Natural killer cell (primary cell): ENCODE measurements around the gene RPL29. TPM values are rescaled to one million over a fixed set of nuclear protein-coding genes. Genes with fewer than 3 reads are reported as not detected.

Source experiments
- ATAC-seq, 3 donors: fragments of 150-1000 bp in 2 of 3; fragments of 200-7000 bp in 1 of 3; cut with Tn5 transposase; 1 replicate in 1 of 3; 2 replicates in 2 of 3; pipeline ENCODE4 v1.10.0; 2021; ENCODE audit warnings: mild to moderate bottlenecking in 2 of 3, moderate library complexity in 2 of 3
- DNase-seq, 2 donors: peaks; one replicate each; pipeline versions ENCODE4 v3.0.0 to v3.0.0-alpha.2; 2013 to 2021; ENCODE audit warnings: mixed read lengths in 1 of 2
- H3K27ac ChIP-seq: one replicate; pipeline ENCODE4 v1.5.1; 2013; ENCODE audit warnings: mild to moderate bottlenecking, low read length
- H3K27me3 ChIP-seq: one replicate; pipeline ENCODE4 v1.6.1; 2013; ENCODE audit warnings: low read length; ENCODE audit not compliant: control insufficient read depth, insufficient read depth
- H3K36me3 ChIP-seq: one replicate; pipeline ENCODE4 v1.6.1; 2013; ENCODE audit warnings: low read length; ENCODE audit not compliant: control insufficient read depth, insufficient read depth
- H3K4me1 ChIP-seq: one replicate; pipeline ENCODE4 v1.6.1; 2013; ENCODE audit warnings: low read length; ENCODE audit not compliant: control insufficient read depth, insufficient read depth
- H3K4me3 ChIP-seq: one replicate; pipeline ENCODE4 v1.5.1; 2013; ENCODE audit warnings: low read length
- H3K9me3 ChIP-seq: one replicate; pipeline ENCODE4 v1.6.1; 2013; ENCODE audit warnings: low read length; ENCODE audit not compliant: control insufficient read depth, insufficient read depth
- H3K27ac Mint-ChIP-seq, 2 donors: one replicate each; pipeline ENCODE4 v1.8.0; 2022; ENCODE audit warnings: mild to moderate bottlenecking in 2 of 2, mixed read lengths in 2 of 2, moderate library complexity in 1 of 2
- H3K27me3 Mint-ChIP-seq, 2 donors: one replicate each; pipeline ENCODE4 v1.8.0; 2022; ENCODE audit warnings: low read depth in 2 of 2, mixed read lengths in 2 of 2
- H3K36me3 Mint-ChIP-seq: one replicate; pipeline ENCODE4 v1.8.0; 2022; ENCODE audit warnings: mixed read lengths
- H3K4me1 Mint-ChIP-seq, 2 donors: one replicate each; pipeline ENCODE4 v1.8.0; 2022; ENCODE audit warnings: mixed read lengths in 2 of 2
- H3K4me3 Mint-ChIP-seq: one replicate; pipeline ENCODE4 v1.8.0; 2022; ENCODE audit warnings: mild to moderate bottlenecking, moderate library complexity, mixed read lengths
- H3K9me3 Mint-ChIP-seq, 2 donors: one replicate each; pipeline ENCODE4 v1.8.0; 2022; ENCODE audit warnings: mixed read lengths in 2 of 2
- WGBS: methylation state at CpG from one replicate; pipeline ENCODE4 v1.1.7; 2013; ENCODE audit warnings: missing lambda C conversion rate; ENCODE audit not compliant: insufficient coverage; 5-methylcytosine and 5-hydroxymethylcytosine counted together
- intact Hi-C: fragments of 100-400 bp; cut with micrococcal nuclease; formaldehyde crosslinking; loops from one replicate; pipeline ENCODE4 v1.14.2; 2022
- total RNA-seq, 4 donors: library from RNA; stranded (reverse); fragments of 120-200 nt in 1 of 4; gene quantifications; one replicate each; pipeline versions ENCODE4 v1.2.3 to v1.2.4, GENCODE V29; 2013 to 2022
- TF ChIP-seq, protein P1 (sequence below): fragments of 200-600 bp; IDR thresholded peaks from one replicate; pipeline ENCODE4 v1.8.0; 2022; ENCODE audit warnings: antibody characterized with exemption

Gene RPL29
- total RNA-seq, 3 donors from 2014 or later (not counting 1 experiment from before 2014, with no cell fraction given) = 486 to 819 (median 797) TPM

DNA sequence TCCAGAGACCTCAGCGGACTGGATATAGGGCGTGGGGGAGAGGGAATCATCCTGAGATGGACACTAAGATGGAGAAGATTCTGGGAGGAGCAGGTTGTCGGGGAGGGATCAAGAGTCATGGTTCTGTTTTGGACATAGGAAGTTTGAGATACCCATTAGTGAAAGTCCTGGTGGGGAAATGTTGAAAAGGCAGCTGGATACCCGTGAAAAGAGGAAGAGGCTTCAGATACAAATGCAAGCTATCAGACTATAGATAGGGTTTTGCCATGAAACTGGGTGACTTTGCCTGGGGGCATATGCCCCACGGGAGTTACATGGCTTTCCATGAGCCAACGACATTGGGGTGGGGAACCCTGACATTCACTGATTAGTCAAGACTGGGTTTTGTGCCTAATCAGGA, 41.6 kb downstream of the RPL29 start:
- peaks cover 15% of the 10 kb centered on the region for H3K4me1 ChIP-seq
- Mint-ChIP-seq H3K4me1 (peaks cover 0 to 14% of the 10 kb centered on the region in 2 donors), H3K9me3 (no peaks in the 10 kb centered on the region), H3K36me3 (no peaks in the 10 kb centered on the region), H3K27ac (no peak overlapping the region), H3K4me3 (no peak overlapping the region), H3K27me3 (peaks cover 25 to 36% of the 10 kb centered on the region in 2 donors)
- H3K9me3 ChIP-seq = no peaks in the 10 kb centered on the region
- H3K27me3 ChIP-seq = peaks cover 24% of the 10 kb centered on the region
- WGBS = 56% methylated on average over 6 of the region's 6 CpGs
- no peak overlapping the region for H3K27ac ChIP-seq
- intact Hi-C loops = no loop called here
- ATAC-seq (no peak), DNase-seq (no peak)
- TF ChIP-seq, protein P1, sequence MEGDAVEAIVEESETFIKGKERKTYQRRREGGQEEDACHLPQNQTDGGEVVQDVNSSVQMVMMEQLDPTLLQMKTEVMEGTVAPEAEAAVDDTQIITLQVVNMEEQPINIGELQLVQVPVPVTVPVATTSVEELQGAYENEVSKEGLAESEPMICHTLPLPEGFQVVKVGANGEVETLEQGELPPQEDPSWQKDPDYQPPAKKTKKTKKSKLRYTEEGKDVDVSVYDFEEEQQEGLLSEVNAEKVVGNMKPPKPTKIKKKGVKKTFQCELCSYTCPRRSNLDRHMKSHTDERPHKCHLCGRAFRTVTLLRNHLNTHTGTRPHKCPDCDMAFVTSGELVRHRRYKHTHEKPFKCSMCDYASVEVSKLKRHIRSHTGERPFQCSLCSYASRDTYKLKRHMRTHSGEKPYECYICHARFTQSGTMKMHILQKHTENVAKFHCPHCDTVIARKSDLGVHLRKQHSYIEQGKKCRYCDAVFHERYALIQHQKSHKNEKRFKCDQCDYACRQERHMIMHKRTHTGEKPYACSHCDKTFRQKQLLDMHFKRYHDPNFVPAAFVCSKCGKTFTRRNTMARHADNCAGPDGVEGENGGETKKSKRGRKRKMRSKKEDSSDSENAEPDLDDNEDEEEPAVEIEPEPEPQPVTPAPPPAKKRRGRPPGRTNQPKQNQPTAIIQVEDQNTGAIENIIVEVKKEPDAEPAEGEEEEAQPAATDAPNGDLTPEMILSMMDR = no peak
- H3K4me3 ChIP-seq = no peak overlapping the region
- no peaks in the 10 kb centered on the region for H3K36me3 ChIP-seq

DNA sequence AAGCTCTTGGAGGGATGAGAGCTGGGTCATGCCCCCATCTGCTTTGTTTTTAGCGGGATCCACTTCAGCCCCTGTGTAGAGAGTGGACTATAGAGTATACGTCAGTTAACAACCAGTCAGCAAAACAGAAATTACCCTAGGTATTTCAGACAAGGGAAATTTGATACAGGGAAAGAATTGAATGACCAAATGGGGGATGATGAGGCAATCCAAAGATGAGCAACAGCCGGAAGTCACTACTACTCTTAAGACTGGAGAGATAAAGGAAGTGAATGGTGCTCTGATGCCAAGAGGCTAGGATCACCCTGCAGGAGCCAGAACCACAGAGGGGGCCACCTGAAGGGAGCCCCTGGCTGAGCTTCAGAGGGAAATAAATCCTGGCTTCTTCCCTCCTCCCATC, 42.2 kb downstream of the RPL29 start:
- intact Hi-C loops = no loop called here
- Histone ChIP-seq H3K36me3 (no peaks in the 10 kb centered on the region), H3K4me3 (no peak overlapping the region), H3K27ac (no peak overlapping the region), H3K9me3 (no peaks in the 10 kb centered on the region), H3K27me3 (peaks cover 22% of the 10 kb centered on the region), H3K4me1 (peaks cover 15% of the 10 kb centered on the region)
- H3K36me3 Mint-ChIP-seq = no peaks in the 10 kb centered on the region
- no peak overlapping the region for H3K27ac Mint-ChIP-seq
- DNase-seq = no peak
- H3K4me1 Mint-ChIP-seq = peaks cover 0 to 14% of the 10 kb centered on the region in 2 donors
- H3K27me3 Mint-ChIP-seq = peaks cover 23 to 35% of the 10 kb centered on the region in 2 donors
- TF ChIP-seq, protein P1 = no peak
- no peak for ATAC-seq
- H3K9me3 Mint-ChIP-seq = no peaks in the 10 kb centered on the region
- WGBS = 89% methylated on average over 3 of the region's 3 CpGs
- H3K4me3 Mint-ChIP-seq = no peak overlapping the region

DNA sequence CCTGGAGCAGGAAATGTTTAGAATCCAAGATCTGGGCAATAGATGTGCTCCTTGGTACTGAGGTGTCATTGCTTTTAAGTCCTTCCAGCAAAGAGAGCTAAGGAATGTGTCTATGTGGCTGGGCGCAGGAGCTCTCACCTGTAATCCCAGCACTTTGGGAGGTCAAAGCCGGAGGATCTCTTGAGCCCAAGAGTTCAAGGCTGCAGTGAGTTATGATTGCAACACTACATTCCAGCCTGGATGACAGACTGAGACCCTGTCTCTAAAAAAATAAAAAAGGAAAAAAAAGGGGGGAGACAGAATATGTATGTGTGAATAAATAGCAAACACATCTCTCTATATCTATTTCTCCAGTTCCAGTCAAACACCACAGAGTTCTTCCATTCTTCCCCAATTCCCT, 44.8 kb downstream of the RPL29 start:
- peaks cover 6% of the 10 kb centered on the region for H3K27me3 ChIP-seq
- WGBS = 94% methylated on average over 2 of the region's 2 CpGs

More for the DNA sequence above, 44.8 kb downstream of the RPL29 start:
- no peak for DNase-seq
- H3K9me3 ChIP-seq = no peaks in the 10 kb centered on the region
- intact Hi-C loops = no loop called here
- no peaks in the 10 kb centered on the region for H3K36me3 ChIP-seq
- Mint-ChIP-seq H3K4me1 (peaks cover 0 to 6% of the 10 kb centered on the region in 2 donors), H3K9me3 (no peaks in the 10 kb centered on the region), H3K4me3 (no peak overlapping the region), H3K36me3 (no peaks in the 10 kb centered on the region), H3K27me3 (peaks cover 17 to 28% of the 10 kb centered on the region in 2 donors), H3K27ac (no peak overlapping the region)
- ATAC-seq = no peak
- peaks cover 5% of the 10 kb centered on the region for H3K4me1 ChIP-seq
- no peak overlapping the region for H3K4me3 ChIP-seq
- TF ChIP-seq, protein P1 = no peak
- H3K27ac ChIP-seq = no peak overlapping the region
